ENCODE results near the gene CAPZA2. TPM values are rescaled to one million over a fixed set of nuclear protein-coding genes. Genes with fewer than 3 reads are reported as not detected.

Gene CAPZA2
- total and polyA plus RNA-seq, 9 of the 15 experiments (the other 6 are each of a cell fraction or from before 2014, with no cell fraction given), result 67.0 to 524 (median 176) TPM

DNA sequence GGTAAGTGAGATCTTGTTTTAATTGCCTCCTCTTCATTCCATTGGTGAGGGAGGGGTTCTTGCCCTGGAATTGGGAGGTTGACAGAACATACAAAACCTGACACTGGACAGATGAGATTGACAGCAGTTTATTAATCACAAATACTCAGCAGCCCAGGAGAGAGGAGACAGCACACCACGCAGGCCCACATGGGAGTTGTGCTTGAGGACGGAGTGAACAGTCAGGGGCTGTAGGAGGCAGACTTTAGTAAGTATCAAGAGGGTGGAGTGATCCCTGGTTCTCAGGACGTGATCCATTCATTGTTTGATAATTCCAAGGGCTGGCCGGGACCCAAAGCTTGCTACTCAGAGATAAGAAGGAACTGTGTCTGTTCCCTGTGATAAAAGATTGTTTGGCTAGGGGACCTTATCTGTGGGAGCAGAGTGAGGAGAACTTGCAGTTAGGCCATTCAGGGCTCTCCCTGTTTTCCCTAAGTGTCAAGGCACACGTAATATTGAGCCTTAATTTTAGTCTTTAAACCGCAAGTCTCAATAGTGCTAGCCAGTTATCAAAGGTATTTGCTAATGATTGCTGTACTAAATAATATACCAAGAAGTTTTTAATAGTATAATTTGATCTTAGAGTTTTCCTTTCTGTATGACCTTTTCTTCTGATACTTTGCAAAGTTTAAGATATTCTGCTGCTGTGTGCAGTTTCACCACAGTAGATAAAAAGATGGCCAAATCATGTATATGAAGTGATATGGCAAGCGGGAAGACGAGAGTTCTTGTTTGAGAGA is 14.5 kb downstream of the CAPZA2 start (continued):
- TF ChIP-seq, protein P1, sequence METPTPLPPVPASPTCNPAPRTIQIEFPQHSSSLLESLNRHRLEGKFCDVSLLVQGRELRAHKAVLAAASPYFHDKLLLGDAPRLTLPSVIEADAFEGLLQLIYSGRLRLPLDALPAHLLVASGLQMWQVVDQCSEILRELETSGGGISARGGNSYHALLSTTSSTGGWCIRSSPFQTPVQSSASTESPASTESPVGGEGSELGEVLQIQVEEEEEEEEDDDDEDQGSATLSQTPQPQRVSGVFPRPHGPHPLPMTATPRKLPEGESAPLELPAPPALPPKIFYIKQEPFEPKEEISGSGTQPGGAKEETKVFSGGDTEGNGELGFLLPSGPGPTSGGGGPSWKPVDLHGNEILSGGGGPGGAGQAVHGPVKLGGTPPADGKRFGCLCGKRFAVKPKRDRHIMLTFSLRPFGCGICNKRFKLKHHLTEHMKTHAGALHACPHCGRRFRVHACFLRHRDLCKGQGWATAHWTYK (CRISPR knock-in tag; IDR thresholded peaks at IDR 0.05), result peak; percentile 87
- TF ChIP-seq ZNF354B (CRISPR knock-in tag; IDR thresholded peaks at IDR 0.05) (peak; percentile 72), ZNF12 (CRISPR knock-in tag; IDR thresholded peaks at IDR 0.05) (peak; percentile 85; the same call in 1 of the 2 replicates), ZNF311 (CRISPR knock-in tag; IDR thresholded peaks at IDR 0.05) (peak; percentile 90), MCM2 (IDR thresholded peaks at IDR 0.05; ENCODE audit: low read depth) (no peak), ZNF121 (CRISPR knock-in tag; conservative IDR thresholded peaks at IDR 0.05) (no peak), ZC3H11A (IDR thresholded peaks at IDR 0.05; ENCODE audit: low read depth, low read length) (peak; percentile 89), NFYB (IDR thresholded peaks at IDR 0.05; ENCODE audit: extremely low read depth, insufficient read length) (no peak), TBL1XR1 (IDR thresholded peaks at IDR 0.05; ENCODE audit: low read length in 2 of 2) (peak; percentile 94 to 100), FIP1L1 (IDR thresholded peaks at IDR 0.05; ENCODE audit: low read depth, low read length, poor library complexity, severe bottlenecking) (no peak), ELF1 (tag; IDR thresholded peaks at IDR 0.05) (no peak), POLR2AphosphoS2 (IDR thresholded peaks at IDR 0.05; ENCODE audit: low read length) (no peak), SAFB (IDR thresholded peaks at IDR 0.05; ENCODE audit: borderline replicate concordance, low read depth, low read length) (no peak), FOXK2 (conservative IDR thresholded peaks at IDR 0.05 in 1 of 2, IDR thresholded peaks at IDR 0.05 in 1 of 2; ENCODE audit: low read depth in 2 of 2) (peak; percentile 73 to 82), CBX1 (IDR thresholded peaks at IDR 0.05; ENCODE audit: low read depth) (no peak), IRF2 (CRISPR knock-in tag; IDR thresholded peaks at IDR 0.05) (no peak), IRF1 (CRISPR knock-in tag; IDR thresholded peaks at IDR 0.05; ENCODE audit: borderline replicate concordance) (no peak), PYGO2 (tag; IDR thresholded peaks at IDR 0.05) (peak; percentile 98), SMC3 (conservative IDR thresholded peaks at IDR 0.05; ENCODE audit: insufficient read depth, low read depth, low read length) (no peak)
- TF ChIP-seq, protein P2, sequence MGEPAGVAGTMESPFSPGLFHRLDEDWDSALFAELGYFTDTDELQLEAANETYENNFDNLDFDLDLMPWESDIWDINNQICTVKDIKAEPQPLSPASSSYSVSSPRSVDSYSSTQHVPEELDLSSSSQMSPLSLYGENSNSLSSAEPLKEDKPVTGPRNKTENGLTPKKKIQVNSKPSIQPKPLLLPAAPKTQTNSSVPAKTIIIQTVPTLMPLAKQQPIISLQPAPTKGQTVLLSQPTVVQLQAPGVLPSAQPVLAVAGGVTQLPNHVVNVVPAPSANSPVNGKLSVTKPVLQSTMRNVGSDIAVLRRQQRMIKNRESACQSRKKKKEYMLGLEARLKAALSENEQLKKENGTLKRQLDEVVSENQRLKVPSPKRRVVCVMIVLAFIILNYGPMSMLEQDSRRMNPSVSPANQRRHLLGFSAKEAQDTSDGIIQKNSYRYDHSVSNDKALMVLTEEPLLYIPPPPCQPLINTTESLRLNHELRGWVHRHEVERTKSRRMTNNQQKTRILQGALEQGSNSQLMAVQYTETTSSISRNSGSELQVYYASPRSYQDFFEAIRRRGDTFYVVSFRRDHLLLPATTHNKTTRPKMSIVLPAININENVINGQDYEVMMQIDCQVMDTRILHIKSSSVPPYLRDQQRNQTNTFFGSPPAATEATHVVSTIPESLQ (CRISPR knock-in tag; IDR thresholded peaks at IDR 0.05), result peak; percentile 88; the same call in 1 of the 2 replicates
- TF ChIP-seq, protein P3, sequence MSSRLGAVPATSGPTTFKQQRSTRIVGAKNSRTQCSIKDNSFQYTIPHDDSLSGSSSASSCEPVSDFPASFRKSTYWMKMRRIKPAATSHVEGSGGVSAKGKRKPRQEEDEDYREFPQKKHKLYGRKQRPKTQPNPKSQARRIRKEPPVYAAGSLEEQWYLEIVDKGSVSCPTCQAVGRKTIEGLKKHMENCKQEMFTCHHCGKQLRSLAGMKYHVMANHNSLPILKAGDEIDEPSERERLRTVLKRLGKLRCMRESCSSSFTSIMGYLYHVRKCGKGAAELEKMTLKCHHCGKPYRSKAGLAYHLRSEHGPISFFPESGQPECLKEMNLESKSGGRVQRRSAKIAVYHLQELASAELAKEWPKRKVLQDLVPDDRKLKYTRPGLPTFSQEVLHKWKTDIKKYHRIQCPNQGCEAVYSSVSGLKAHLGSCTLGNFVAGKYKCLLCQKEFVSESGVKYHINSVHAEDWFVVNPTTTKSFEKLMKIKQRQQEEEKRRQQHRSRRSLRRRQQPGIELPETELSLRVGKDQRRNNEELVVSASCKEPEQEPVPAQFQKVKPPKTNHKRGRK (tag; IDR thresholded peaks at IDR 0.05), result no peak
- TF ChIP-seq, protein P4, sequence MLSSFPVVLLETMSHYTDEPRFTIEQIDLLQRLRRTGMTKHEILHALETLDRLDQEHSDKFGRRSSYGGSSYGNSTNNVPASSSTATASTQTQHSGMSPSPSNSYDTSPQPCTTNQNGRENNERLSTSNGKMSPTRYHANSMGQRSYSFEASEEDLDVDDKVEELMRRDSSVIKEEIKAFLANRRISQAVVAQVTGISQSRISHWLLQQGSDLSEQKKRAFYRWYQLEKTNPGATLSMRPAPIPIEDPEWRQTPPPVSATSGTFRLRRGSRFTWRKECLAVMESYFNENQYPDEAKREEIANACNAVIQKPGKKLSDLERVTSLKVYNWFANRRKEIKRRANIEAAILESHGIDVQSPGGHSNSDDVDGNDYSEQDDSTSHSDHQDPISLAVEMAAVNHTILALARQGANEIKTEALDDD (IDR thresholded peaks at IDR 0.05), result peak; percentile 91

Data from K562 (cell line).